Measurements from ENCODE around the gene MGAT1.

- TF ChIP-seq, protein P1, sequence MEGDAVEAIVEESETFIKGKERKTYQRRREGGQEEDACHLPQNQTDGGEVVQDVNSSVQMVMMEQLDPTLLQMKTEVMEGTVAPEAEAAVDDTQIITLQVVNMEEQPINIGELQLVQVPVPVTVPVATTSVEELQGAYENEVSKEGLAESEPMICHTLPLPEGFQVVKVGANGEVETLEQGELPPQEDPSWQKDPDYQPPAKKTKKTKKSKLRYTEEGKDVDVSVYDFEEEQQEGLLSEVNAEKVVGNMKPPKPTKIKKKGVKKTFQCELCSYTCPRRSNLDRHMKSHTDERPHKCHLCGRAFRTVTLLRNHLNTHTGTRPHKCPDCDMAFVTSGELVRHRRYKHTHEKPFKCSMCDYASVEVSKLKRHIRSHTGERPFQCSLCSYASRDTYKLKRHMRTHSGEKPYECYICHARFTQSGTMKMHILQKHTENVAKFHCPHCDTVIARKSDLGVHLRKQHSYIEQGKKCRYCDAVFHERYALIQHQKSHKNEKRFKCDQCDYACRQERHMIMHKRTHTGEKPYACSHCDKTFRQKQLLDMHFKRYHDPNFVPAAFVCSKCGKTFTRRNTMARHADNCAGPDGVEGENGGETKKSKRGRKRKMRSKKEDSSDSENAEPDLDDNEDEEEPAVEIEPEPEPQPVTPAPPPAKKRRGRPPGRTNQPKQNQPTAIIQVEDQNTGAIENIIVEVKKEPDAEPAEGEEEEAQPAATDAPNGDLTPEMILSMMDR (IDR thresholded peaks at IDR 0.05) = no peak
- TF ChIP-seq POLR2A (IDR thresholded peaks at IDR 0.05) = no peak
Measured at GRCh38 chr5:180806351-180807011, 3.9 kb upstream of the MGAT1 start.

Data from gastroesophageal sphincter (tissue), 3 donors.